K562 (cell line): ENCODE results near the gene SETD1B. TPM values are rescaled to one million over a fixed set of nuclear protein-coding genes. Genes with fewer than 3 reads are reported as not detected.

ENCODE experiments used
- PHB ChIP-seq: fragments of 250-450 bp; sonication (Bioruptor Pico); IDR thresholded peaks from 2 replicates; pipeline ENCODE4 v1.5.0; 2021
- PTTG1 ChIP-seq: fragments of 450-650 bp; IDR thresholded peaks from 2 replicates; pipeline ENCODE4 v1.6.1; 2016; ENCODE audit warnings: low read depth, mild to moderate bottlenecking, missing genetic modification characterization, missing compliant biosample characterization
- REST ChIP-seq, 2 experiments: fragments of 450-650 bp; formaldehyde crosslinking in 1 of 2; IDR thresholded peaks; 2 replicates each; pipeline versions ENCODE4 v1.4.0 to v1.6.1; 2014 to 2020; ENCODE audit warnings: mild to moderate bottlenecking in 2 of 2, borderline replicate concordance in 1 of 2, low read depth in 1 of 2
- SP2 ChIP-seq: IDR thresholded peaks from 2 replicates; pipeline ENCODE4 v1.6.1; 2011; ENCODE audit warnings: mild to moderate bottlenecking, low read depth, low read length, moderate library complexity; ENCODE audit not compliant: poor library complexity, severe bottlenecking; ENCODE audit errors: extremely low read depth
- TEAD1 ChIP-seq, 2 experiments: fragments of 450-650 bp in 1 of 2; sonication (generic) in 1 of 2; formaldehyde crosslinking; IDR thresholded peaks; 2 replicates each; pipeline versions ENCODE4 v1.4.0 to v1.8.0; 2020 to 2022; ENCODE audit warnings: mild to moderate bottlenecking in 2 of 2, missing genetic modification reagents in 1 of 2
- ZBTB5 ChIP-seq: fragments of 450-650 bp; IDR thresholded peaks from 2 replicates; pipeline ENCODE4 v1.6.1; 2017; ENCODE audit warnings: antibody characterized with exemption
- ZNF384 ChIP-seq: IDR thresholded peaks from 2 replicates; pipeline ENCODE4 v1.6.1; 2012; ENCODE audit warnings: low read depth, low read length, improper control_type of control experiment
- polyA plus RNA-seq, 8 experiments: library from polyadenylated mRNA; depleted of rRNA in 4 of 8; stranded (reverse) in 5 of 8; unstranded in 3 of 8; fragments of >200 nt; fragmentation: Nextera tagmentation in 2 of 8; fragmentation: Illumina TruSeq in 1 of 8; extraction: Ambion mirVana in 2 of 8; extraction: Trizol in 1 of 8; gene quantifications; 2 replicates each; pipeline versions ENCODE4 v1.2.1 to v1.2.3, GENCODE V29; 2011 to 2014; ENCODE audit warnings: inconsistent platforms in 1 of 8, missing spikeins in 1 of 8
- total RNA-seq, 7 experiments: library from RNA; depleted of rRNA in 6 of 7; stranded (reverse); fragments of >200 nt in 6 of 7; fragmentation: Illumina TruSeq in 2 of 7; extraction: Trizol in 2 of 7; gene quantifications; 2 replicates each; pipeline versions ENCODE4 v1.2.1 to v1.2.3, GENCODE V29; 2011 to 2021; ENCODE audit warnings: low replicate concordance in 1 of 7
- TF ChIP-seq, protein P1 (sequence below): fragments of 450-650 bp; IDR thresholded peaks from 2 replicates; pipeline ENCODE4 v1.6.1; 2016; ENCODE audit warnings: antibody characterized with exemption
- TF ChIP-seq, protein P2 (sequence below): fragments of 250-450 bp; sonication (Bioruptor Pico); IDR thresholded peaks from 2 replicates; pipeline ENCODE4 v1.8.0; 2021; ENCODE audit warnings: moderate library complexity, mild to moderate bottlenecking, inconsistent platforms
- TF ChIP-seq, protein P3 (sequence below): sonication (generic); formaldehyde crosslinking; IDR thresholded peaks from 2 replicates; pipeline ENCODE4 v1.8.1; 2022; ENCODE audit warnings: missing genetic modification reagents

SETD1B gene
- total and polyA plus RNA-seq, 9 of the 15 experiments (the other 6 are each of a cell fraction or from before 2014, with no cell fraction given) = 0.48 to 26.6 (median 2.3) TPM

GRCh38 chr12:121776190-121777098, 27.4 kb upstream of the SETD1B start (continued):
- 0 out of 4 replicates have a peak, but pooled peaks of 1 of the 2 experiments have one; percentile 42 for TF ChIP-seq TEAD1 (CRISPR knock-in tag; IDR thresholded peaks at IDR 0.05)
- TF ChIP-seq SP2 = no peak
- no peak for TF ChIP-seq ZBTB5
- TF ChIP-seq PHB (CRISPR knock-in tag) = no peak
- TF ChIP-seq, protein P1, sequence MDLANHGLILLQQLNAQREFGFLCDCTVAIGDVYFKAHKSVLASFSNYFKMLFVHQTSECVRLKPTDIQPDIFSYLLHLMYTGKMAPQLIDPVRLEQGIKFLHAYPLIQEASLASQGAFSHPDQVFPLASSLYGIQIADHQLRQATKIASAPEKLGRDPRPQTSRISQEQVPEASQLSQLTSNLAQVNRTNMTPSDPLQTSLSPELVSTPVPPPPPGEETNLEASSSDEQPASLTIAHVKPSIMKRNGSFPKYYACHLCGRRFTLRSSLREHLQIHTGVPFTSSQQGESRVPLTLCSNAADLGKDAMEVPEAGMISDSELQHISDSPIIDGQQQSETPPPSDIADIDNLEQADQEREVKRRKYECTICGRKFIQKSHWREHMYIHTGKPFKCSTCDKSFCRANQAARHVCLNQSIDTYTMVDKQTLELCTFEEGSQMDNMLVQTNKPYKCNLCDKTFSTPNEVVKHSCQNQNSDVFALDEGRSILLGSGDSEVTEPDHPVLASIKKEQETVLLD = 0 out of 2 replicates have a peak, but pooled peaks have one; percentile 17
- TF ChIP-seq, protein P2, sequence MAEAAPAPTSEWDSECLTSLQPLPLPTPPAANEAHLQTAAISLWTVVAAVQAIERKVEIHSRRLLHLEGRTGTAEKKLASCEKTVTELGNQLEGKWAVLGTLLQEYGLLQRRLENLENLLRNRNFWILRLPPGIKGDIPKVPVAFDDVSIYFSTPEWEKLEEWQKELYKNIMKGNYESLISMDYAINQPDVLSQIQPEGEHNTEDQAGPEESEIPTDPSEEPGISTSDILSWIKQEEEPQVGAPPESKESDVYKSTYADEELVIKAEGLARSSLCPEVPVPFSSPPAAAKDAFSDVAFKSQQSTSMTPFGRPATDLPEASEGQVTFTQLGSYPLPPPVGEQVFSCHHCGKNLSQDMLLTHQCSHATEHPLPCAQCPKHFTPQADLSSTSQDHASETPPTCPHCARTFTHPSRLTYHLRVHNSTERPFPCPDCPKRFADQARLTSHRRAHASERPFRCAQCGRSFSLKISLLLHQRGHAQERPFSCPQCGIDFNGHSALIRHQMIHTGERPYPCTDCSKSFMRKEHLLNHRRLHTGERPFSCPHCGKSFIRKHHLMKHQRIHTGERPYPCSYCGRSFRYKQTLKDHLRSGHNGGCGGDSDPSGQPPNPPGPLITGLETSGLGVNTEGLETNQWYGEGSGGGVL = no peak
- TF ChIP-seq ZNF384 = no peak
- TF ChIP-seq, protein P3, sequence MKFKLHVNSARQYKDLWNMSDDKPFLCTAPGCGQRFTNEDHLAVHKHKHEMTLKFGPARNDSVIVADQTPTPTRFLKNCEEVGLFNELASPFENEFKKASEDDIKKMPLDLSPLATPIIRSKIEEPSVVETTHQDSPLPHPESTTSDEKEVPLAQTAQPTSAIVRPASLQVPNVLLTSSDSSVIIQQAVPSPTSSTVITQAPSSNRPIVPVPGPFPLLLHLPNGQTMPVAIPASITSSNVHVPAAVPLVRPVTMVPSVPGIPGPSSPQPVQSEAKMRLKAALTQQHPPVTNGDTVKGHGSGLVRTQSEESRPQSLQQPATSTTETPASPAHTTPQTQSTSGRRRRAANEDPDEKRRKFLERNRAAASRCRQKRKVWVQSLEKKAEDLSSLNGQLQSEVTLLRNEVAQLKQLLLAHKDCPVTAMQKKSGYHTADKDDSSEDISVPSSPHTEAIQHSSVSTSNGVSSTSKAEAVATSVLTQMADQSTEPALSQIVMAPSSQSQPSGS (CRISPR knock-in tag) = no peak
- TF ChIP-seq PTTG1 (tag) = no peak
- peak; percentile 78 for TF ChIP-seq REST (IDR thresholded peaks at IDR 0.05; ENCODE audit: borderline replicate concordance)
- TF ChIP-seq REST (CRISPR knock-in tag; IDR thresholded peaks at IDR 0.05; ENCODE audit: low read depth) = no peak
